Stimulated activated CD4-positive, alpha-beta T cell treated with anti-CD3 and anti-CD28 coated beads, Interleukin-4, amount 100 ng/mL, for 1 hour (primary cell): ENCODE data around the gene TLL2.

Experiments
- DNase-seq: peaks from one replicate; pipeline ENCODE4 v3.0.0-alpha.2; 2020

TLL2 gene

DNA sequence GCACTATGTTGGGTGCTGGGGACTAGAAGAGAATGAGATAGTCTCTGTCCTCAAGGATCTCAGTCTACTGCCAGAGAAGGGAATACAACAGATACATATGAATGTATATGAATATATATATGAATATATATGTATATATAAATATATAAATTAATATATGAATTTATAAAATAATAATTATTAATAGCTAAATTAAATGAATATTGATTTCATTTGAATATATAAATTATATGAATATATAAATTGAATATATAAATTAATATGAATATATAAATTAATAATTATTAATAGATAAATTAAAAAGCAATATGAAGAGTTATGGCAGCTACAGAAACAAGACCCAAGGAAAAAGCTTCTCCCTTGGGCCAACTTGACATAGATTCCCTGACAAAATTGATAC, 95.1 kb downstream of the TLL2 start:
- DNase-seq = no peak

DNA sequence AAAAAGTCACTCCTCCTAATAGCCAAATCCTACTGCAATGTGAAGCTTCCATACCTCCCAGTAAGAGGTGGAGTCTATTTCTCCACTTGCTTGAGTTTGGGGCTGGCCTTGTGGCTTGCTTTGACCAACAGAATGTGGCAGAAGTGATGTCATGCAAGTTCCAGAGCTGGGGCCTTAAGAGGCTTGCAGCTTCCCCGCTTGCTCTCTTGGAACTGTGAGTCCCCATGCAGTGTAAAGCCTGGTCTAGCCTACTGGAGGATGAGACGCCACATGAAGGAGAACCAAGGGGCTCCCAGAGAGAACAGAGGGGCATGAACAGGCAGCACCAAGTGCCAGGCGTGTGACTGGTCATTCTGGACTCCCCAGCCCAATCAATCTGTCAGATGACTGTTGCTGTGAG, 96.3 kb downstream of the TLL2 start:
- DNase-seq = no peak

DNA sequence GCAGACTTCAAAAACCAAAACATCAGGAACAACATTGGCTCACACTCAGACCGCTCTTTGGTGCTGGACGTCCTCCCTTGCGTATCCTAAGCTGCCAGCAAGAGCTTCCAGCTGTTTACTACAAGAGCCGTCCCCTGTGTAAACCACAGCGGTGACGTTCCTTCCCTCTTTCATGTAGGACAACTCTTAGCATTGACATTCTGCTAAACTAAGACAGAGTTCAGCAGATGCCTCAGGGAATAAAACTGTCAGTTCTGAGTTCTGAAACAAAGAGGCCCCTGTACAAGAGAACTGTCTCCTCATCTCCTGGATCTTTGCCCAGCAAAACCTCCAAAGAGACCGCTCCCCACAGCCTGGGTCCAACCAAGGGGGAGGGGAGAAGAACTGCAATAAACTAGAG, 97.1 kb downstream of the TLL2 start:
- no peak for DNase-seq

DNA sequence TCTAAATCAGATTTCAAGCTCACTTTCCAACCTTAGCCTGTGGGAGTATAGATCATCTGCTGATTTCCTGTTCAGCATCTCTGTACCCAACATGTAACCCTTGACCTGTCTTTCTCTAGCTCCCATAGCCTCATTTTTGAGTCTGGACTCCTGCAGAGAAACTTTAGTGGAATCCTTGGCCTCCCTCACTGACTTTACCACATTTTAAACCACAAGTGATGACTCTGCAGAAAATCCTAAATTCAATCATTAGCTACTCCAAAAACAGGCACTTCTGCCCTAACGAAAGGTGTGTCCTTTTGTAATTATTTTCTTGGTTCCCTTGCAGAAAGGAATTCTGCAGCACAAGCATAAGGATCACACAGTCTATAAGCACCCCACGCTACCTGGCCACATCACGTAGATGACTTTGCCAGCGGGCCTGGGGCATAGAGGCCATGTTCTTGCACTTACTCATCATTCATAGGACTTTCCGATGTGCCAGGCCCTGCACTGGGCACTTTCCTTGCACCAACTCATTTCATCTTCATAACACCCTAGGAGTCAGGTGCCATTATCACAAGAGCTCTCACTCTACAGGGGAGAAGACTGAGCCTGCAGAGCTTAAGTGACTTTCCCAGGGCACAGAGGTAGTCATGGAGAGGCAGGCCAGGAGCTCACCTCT, 97.7 kb downstream of the TLL2 start:
- no peak for DNase-seq

DNA sequence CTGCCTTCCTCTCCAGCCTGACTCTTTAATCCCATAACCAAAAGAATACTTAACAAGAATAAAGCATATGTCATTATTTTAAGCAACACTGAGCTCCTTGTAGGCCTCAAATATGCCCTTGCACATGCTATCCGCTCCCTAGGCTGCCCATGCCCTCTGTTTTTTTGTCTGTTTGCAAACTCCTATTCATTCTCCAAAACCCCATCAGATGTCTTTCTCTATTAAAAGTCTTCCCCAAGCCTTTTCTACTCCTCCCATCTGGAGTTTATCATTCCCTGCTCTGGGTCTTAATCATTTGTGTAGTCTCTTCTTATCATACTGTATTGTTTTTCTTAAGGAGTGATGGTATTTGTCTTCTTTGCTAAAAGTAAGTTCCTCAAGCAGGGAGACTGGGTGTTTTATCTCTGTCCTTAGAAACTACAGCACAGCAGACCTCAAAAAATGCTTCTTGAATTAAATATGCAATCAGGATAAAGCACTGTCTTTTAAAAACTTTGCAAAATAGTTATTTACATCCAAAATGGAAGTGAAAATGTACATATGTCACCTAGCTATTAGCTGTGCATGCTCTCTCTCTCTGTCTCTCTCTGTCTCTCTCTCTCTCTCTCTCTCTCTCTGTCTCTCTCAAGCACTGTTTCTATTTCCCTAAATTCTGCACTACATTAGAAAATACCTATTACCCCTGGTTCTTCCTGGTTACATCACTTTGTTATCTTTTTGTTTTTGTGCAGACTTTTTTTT, 98.4 kb downstream of the TLL2 start:
- DNase-seq = no peak

DNA sequence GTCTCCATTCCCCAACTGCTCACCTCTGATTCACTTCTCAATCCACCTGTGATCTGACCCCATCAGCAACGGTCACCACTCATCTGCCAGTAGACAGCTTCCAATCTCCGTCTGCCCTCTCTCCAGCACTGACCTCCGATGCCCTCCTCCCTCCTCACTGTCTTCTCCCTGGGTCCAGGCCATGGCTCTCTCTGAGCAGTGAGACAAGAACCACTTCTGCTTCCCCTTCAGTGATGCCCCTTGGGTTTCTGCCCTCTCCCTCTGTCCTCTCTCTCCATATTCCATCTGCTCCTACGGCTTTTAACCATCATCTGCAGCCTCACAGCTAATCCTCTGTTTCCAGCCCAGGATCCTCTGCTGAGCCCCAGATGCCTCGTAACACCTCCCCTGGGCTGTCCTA, 99.4 kb downstream of the TLL2 start:
- DNase-seq = no peak

DNA sequence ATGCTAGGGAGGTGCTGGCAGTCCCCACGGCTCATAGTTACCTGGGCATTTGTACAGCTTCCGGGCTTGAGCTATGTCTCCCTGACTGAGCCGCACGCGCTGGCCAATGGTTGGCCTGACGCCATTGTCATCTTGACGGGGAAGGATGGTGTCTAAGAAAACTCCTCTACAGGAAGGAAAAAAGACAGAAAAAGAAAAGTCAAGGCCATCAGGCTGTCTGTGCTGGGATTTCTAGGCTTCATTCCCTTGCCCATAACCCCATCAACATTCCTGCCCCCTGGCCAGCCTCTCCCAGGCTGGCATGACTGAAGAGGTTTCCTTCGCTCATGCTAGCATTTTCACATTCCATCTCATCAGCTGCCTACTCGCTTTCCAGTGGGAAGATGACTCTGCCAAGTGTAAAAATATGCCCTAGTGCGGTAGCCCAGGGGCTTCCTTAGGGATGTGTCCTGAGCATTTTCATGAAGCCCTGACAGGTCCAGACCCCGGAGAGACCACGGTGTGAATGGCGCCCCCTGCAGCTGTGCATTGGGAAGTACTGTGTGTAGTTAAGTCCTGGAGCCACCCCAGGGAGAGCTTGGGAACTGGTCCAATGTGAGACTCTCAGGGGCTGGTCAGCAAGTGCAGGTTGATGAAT, 100.5 kb downstream of the TLL2 start:
- DNase-seq = no peak

DNA sequence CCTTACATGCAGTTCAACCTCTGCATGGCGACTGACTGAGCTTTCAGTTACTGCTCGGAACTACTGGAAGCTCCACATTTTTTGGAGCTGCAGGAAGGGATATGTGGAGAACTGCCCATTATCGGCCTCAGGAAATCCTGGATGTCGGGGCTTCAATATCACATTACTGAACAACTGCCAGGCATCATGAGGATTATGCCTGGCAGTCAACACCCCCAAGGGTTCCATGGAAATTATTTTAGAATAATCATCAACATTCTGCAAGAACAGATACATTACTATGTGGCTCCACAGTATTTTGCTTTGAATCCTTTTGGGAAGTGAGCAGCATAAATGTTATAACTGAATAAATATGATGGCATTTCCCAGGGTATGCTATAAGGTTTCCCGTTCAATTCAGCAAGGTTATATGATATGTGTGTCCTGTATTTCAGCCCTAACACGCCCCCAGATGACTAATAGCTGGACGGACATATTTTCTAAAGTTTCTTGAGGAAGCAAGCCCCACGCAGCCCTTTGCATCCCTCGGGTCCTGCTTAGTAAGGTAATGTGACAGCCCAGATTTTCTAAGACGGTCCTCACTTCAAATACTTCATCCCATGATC, 101.9 kb downstream of the TLL2 start:
- no peak for DNase-seq

DNA sequence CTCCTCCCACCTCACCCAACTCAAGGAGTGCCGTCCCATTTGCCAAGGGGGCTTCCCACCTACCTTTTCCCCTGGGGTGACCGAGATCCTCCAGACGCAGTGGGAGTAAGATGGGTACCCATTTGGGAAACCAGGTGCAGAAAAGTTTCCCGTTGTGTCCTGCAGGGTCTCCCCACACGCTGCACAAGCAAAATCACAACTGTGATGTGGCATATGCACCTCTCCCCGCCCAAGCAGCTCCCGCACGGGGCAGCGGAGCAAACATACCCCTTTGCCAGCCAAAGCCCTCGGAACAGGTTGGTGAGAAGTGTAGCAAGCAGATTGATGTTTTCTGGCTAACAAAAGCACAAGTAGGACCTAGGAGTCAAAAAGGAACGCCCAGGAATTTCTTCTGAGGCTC, 103.4 kb downstream of the TLL2 start:
- DNase-seq = no peak

DNA sequence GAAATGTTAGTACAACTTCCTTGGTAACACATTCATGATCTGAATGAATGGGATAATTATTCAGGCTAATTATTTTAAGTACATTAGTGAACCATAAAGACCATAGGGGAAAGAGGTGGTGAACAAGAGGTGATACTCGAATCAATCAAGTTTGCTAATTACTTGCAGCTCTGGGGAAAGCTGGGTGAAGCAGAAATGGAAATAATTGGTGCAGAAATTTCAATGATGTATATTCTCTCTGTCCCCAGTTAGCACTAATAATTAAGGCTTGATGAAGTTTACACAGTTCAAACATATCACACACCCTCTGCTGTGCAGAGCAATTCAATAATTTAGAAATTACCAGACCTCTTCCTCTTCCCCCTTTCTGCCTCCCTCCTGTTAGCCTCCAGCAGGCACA, 105.5 kb downstream of the TLL2 start:
- no peak for DNase-seq

DNA sequence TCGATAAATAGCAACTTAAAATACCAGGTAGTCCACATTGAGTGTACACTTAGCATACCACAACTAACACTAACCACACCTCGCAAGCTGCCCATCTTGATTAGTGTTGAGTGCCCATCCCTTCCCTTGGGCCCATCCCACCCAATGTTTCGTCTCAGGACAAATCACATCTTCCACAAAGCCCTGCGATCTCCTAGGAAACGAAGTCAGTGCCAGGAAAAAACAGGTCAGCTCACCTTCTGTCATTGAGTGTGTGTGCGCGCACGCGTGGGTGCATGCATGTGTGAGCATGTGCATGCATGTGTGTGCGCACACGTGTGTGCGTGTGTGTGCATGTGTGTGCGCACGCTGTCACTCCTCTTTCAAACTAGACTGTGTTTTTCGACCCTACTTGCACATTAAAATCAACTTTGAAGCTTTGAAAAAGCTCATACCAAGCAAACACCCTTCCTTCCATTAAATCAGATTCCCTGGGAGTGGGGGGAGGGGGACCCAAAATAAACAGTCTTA, 106.1 kb downstream of the TLL2 start:
- no peak for DNase-seq

DNA sequence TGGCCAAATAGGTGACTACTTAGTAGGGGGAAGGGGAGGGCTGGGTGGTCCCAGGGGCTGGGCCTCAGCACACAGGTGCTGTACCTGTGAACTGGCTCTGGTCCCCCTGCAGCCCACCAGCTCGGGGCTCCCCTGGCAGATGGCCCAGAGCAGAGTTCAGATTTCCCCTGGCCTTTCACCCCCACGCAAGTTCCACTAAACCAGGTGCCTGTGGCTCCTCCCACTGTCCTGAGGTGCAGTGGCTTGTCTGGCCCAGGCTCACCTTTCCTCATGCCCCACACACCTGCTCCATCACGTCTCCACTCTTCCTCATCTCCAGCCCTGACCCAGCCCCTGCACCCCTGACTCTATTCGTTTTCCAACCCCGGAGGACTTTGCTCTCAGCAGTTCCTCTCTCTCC, 107.6 kb downstream of the TLL2 start:
- DNase-seq = no peak

DNA sequence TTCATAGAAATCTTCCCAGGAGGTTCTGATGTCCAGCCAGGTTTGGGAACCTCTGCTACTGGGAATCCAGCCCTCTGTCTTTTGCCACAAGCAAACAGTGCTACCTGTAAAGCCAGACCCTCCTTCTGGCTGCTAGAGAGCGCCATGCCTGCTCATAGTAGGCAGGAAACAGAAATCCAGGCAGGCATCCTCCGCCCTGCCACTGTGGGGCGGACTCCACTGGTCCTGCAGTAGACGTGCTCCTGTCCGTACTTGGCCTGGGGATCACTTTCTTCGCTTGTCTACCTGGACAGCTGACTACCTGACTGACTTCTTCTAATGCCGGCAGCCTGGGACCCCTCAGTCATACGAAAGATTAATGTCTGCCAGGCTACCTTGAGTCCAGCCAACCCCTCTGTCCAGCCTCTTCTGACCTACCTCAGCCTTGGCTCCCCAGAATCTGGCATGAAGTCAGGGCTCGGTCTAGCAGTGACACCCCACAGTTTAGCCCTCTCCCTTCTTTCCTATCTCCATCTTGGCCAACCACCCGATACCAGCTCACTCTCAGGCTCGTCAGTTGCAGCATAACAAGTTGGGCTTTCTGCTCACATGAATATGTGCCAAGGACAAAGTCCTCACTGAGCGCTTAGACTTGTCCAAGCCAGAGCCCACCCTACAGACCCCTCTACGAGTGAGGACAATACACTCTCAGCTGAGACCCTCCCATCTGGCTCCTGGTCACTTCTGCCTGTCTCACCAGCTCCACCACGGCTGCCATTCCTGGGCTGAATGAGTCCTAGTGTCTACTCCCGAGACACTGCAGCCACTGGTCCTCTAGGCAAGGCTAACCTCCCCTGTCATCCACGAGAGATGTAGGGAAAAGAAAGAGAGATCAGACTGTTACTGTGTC, 111.1 kb downstream of the TLL2 start:
- no peak for DNase-seq

DNA sequence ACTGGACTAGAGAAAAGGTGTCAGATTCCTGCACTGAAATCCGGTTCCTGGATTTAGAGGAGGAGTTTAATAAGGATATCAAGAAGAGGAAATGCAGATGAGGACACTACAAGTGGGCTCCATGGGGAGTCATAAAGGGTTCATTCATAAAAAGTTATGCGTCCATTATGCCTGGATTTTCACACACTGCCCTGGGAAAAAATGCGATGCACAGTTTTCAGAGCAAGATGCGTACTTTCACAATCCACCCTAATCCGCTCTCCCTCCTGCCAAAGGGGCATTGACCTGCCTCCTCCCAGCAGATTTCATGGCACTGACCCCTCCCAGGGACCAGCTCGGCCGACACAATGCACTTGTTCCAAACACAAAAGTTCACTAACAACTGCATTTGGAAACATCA, 112.7 kb downstream of the TLL2 start:
- DNase-seq = no peak

DNA sequence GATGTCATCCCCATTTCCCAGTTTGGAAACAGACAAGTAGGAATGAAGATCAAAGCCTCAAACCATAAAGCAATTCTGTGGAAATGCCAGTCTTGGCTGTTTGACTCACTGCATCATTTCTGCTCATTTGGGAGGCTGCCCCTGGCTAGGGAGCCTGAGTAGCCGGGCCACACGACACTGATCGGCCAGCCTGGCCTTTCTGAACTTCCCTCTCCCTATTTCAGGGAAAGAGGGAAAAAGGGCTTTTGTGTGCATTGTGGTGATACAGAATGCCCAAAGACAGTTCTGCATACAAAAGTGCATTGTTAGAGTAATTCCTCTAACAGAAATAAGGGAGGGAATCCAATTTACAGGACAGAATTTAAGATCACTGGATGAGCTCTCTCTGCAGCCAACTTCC, 113.3 kb downstream of the TLL2 start:
- DNase-seq = no peak

DNA sequence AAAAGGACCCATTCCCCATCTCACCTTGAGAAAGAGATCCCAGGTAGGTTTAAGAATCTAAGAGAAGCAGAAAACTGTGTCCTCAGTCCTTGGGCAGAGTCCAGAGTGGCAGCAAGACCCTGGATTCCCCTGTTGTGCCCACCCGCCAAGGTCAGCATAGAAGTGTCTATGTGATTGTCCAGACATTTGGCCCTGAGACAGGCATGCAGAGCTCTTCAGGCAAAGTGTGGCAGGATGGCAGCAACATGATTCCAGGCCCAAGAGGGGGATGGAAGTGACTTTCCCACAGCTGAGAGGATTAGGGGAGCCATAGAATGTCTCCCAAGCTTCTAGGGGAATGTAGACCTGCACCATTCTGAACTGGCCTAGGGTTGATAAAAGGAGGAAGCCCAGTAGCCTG, 115.8 kb downstream of the TLL2 start:
- no peak for DNase-seq

DNA sequence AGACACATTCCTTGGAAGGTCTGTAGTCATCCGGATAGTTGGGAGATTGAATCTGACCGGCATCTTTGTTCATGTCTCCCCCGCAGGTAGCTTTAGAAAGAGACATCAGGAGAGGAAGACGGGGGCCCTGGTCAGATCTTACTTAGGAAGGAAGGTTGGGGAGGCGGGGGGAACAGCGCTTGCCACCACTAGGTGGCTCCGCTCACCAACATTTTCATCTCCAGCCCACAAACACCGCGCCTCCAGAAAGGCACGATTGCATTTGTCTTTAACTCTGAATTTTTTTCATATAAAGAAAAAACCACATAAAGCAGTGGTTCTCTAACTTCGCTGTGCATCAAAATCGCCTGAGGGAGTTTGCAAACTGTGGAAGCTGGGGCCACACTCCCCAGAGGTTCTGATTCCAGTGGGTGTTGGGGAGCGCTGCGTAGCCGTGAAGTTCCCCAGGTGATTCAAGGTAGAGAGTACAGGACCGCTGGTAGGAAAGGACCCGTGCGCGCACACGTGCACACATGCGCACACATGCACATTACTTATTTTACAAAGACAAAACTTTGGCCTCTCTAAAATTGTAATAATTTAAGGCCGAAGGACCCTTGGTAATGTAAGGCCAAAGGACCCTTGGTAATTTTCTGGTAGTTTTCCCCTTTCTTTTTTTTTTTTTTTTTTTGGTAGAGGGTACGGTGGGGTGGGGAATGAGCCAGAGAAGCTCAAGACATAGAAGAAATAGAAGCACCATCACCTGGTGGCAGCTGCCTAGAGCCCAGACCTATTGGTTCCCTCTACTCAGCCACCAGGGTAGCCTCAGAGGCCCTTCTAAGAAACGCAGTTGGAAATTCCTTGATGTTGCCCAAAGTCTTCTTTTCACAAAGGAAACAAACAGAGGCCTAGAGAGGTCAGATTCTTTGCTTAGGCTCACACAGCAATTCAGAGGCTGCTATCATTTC, 117.5 kb downstream of the TLL2 start:
- DNase-seq = peak; percentile 56

DNA sequence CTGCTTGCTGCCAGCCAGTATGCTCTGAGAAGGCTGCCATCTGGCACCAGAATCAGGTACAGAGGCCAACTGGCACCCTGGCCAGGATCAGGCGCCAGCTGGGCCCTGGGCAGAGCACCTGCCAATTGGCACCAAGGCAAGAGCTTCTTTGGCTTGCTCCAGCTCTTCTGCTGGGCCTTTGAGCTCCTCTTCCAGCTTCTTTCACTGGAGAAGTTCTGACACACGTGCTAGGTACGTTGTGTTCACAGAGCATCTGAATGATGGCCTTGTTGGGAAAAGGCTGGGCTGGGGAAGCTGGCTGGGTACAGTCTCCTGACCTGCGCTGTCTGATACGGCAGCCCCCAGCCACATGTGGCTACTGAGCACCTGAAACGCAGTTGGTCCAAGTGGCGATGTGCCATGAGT, 123.3 kb downstream of the TLL2 start:
- DNase-seq = no peak

DNA sequence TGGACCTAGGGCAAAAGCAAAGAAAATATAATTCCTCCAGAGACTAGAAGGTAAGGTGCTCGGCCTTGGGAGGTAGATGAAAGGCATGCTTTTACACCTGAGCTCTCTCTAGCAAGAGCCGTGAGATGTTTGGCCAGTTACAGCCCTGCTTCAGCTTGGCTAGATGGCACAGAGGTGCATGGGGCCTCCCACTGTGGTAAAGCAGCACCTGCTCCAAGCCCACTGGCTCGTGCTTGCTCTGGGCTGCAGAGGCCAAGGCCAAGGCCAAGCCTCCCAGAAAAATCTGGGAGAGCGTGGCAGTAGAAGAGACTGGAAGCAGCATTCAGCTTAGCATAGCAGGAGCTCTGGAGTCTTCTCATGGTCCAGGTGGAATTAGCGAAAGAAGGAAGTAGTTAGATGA, 123.9 kb downstream of the TLL2 start:
- DNase-seq = no peak

DNA sequence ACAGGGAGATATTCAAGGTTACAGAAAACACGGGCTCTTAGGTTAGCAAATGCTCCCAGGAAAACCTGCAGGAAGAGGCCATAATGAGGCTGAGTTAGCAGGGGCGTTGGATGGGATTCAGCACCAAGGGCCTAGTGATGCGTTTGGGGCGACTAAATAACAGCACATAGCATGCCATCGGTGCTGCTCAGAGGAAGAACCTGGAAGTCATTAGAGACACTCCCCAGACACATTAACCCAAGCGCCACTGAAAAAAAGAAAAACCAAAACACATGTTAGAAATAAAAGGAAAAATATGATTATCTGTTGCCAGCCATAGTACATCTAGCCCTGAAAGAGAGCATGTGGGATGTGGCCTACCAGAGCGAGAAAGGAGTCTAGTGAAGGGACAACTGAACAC, 126.1 kb downstream of the TLL2 start:
- DNase-seq = no peak

DNA sequence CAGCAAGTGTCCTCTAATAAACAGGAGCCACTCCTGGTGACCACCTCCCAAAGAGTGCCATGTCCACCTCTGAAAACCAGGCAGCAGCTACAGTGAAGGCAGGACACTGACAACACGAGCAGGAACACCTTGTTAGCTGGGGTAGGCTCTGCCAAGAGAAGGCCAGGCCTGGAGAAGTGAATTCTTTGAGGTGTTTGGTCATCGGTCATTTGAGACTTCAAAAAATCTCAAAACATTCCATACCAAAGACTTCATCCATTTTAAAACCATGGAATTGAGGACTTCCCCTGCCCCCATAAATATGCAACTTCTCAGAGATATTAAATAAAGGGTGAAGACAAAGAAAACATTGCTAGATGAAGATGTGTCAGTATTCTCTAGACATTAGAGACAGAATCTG, 126.6 kb downstream of the TLL2 start:
- no peak for DNase-seq

DNA sequence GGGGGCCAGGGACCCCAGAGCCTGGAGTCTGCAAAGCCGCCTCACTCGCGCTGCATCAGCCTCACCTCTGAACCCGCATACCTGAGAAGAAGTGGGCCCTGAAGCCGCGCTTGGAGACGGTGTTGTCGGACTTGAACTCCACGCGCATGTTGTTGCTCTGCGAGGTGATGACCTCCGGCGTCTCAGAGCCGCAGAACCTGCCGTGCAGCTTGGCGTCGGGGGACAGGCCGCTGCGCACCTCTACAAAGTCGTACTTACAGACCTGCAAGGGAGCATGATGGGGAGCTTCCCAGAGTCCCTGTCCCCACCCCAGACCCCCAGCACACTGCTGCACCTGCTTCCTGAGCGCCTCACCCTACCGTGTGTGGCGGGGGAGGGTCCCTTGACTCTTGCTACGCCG, 129.2 kb downstream of the TLL2 start:
- no peak for DNase-seq
